K562 (cell line): ENCODE measurements around the gene PKD2. TPM values are rescaled to one million over a fixed set of nuclear protein-coding genes. Genes with fewer than 3 reads are reported as not detected.
"Not testable (repeated sequence)": the region's sequence is repeated elsewhere in the genome, so short reads cannot be mapped to it uniquely, and the experiment has no call there.

Experiments used
- ATAC-seq: fragments of 200-7000 bp; cut with Tn5 transposase; 3 replicates; pipeline ENCODE4 v1.9.1; 2020; ENCODE audit warnings: moderate library complexity
- BruUV-seq: library from RNA; stranded (reverse); fragments of 400-500 nt; replicated peaks from 2 replicates; lab custom pipeline; 2021; lab: Mats Ljungman, UMichigan
- CTCF ChIA-PET: fragments of 300-600 bp; formaldehyde crosslinking; extraction: SDS; loops from one replicate; lab custom pipeline; 2021; ENCODE audit warnings: low intra/inter-chr PET ratio; lab: Yijun Ruan, JAX
- POLR2A ChIA-PET: fragments of 300-600, 350-650 bp; sonication (Branson Sonifier 250); formaldehyde crosslinking; extraction: SDS; loops from one replicate; lab custom pipeline; 2021; ENCODE audit warnings: antibody characterized with exemption, inconsistent platforms; lab: Yijun Ruan, JAX
- DNase-seq, 4 experiments: peaks; one replicate each; pipeline versions ENCODE4 v3.0.0 to v3.0.0-alpha.2; 2011 to 2018; ENCODE audit warnings: low spot score in 3 of 4, mixed read lengths in 3 of 4; ENCODE audit errors: extremely low read depth in 1 of 4
- FAIRE-seq: peaks from 2 replicates; lab custom pipeline; 2011; peaks lifted over from hg19 to GRCh38; lab: Jason Lieb, UNC
- H2AFZ ChIP-seq: 2 replicates; pipeline ENCODE4 v1.6.0; 2011; ENCODE audit warnings: low read depth, low read length, control low read depth, inconsistent platforms
- H3K27ac ChIP-seq: fragments of 200-600 bp; 3 replicates; pipeline ENCODE4 v1.8.0; 2011; ENCODE audit warnings: low read depth, mild to moderate bottlenecking, control low read depth, inconsistent platforms, low read length, moderate library complexity, mixed read lengths; ENCODE audit errors: extremely low read depth
- H3K27me3 ChIP-seq, 2 experiments: fragments of 300-600 bp in 1 of 2; 2 replicates in 1 of 2; 3 replicates in 1 of 2; pipeline versions ENCODE4 v1.6.0 to v1.8.0; 2011; ENCODE audit warnings: inconsistent platforms in 2 of 2, low read length in 2 of 2, mild to moderate bottlenecking in 1 of 2, mixed read lengths in 1 of 2, moderate library complexity in 1 of 2; ENCODE audit not compliant: control insufficient read depth in 2 of 2, insufficient read depth in 2 of 2
- H3K36me3 ChIP-seq: fragments of 300-600 bp; 3 replicates; pipeline ENCODE4 v1.8.0; 2011; ENCODE audit warnings: mild to moderate bottlenecking, low read length, inconsistent platforms; ENCODE audit not compliant: control insufficient read depth, insufficient read depth
- H3K4me1 ChIP-seq, 2 experiments: fragments of 200-600 bp in 1 of 2; replicated peaks in 1 of 2; 2 replicates in 1 of 2; 3 replicates in 1 of 2; pipeline versions ENCODE4 v1.5.1 to v1.8.0; 2011; ENCODE audit warnings: inconsistent platforms in 2 of 2, low read length in 2 of 2, mild to moderate bottlenecking in 1 of 2, mixed read lengths in 1 of 2, moderate library complexity in 1 of 2; ENCODE audit not compliant: control insufficient read depth in 2 of 2, insufficient read depth in 2 of 2
- H3K4me2 ChIP-seq: 2 replicates; pipeline ENCODE4 v1.6.1; 2011; ENCODE audit warnings: low read length, control low read depth, inconsistent platforms, mixed read lengths; ENCODE audit not compliant: insufficient read depth
- H3K4me3 ChIP-seq: fragments of 200-600 bp; sonication (generic), shearing (Covaris generic); 2 replicates; pipeline ENCODE4 v1.5.1; 2016; ENCODE audit warnings: control low read depth, inconsistent platforms
- H3K79me2 ChIP-seq: fragments of 200-600 bp; 3 replicates; pipeline ENCODE4 v1.8.0; 2011; ENCODE audit warnings: low read length, inconsistent platforms; ENCODE audit not compliant: control insufficient read depth, insufficient read depth
- H3K9ac ChIP-seq, 2 experiments: 2 replicates each; pipeline versions ENCODE4 v1.6.0 to v1.6.1; 2011; ENCODE audit warnings: low read depth in 2 of 2, low read length in 2 of 2, control low read depth in 1 of 2, inconsistent platforms in 1 of 2, mild to moderate bottlenecking in 1 of 2, mixed read lengths in 1 of 2; ENCODE audit not compliant: insufficient read depth in 1 of 2
- H3K9me1 ChIP-seq: one replicate; pipeline ENCODE4 v1.6.0; 2011; ENCODE audit warnings: inconsistent platforms, mild to moderate bottlenecking, low read length, moderate library complexity; ENCODE audit not compliant: control insufficient read depth, insufficient read depth
- H3K9me3 ChIP-seq: replicated peaks from 2 replicates; pipeline ENCODE4 v1.5.1; 2011; ENCODE audit warnings: low read depth, low read length, inconsistent platforms; ENCODE audit not compliant: control insufficient read depth, insufficient read depth
- H4K20me1 ChIP-seq: replicated peaks from 2 replicates; pipeline ENCODE4 v1.6.1; 2011; ENCODE audit warnings: low read length, inconsistent platforms, mixed read lengths; ENCODE audit not compliant: control insufficient read depth, insufficient read depth
- WGBS: fragments of 100-300 bp; shearing (Covaris generic); methylation state at CpG from one replicate; pipeline ENCODE4 v1.1.6; 2016; ENCODE audit warnings: low coverage, mixed read lengths; ENCODE audit not compliant: insufficient coverage; ENCODE audit errors: missing lambda C conversion rate; 5-methylcytosine and 5-hydroxymethylcytosine counted together
- in situ Hi-C: fragments of 300-500 bp; cut with MboI; formaldehyde crosslinking; loops from 4 replicates; pipeline ENCODE4 v1.15.0; 2018; ENCODE audit warnings: inconsistent platforms, mixed read lengths
- intact Hi-C: fragments of 100-400 bp; cut with micrococcal nuclease; formaldehyde crosslinking; loops from 2 replicates; pipeline ENCODE4 v1.14.2; 2022
- polyA plus RNA-seq, 8 experiments: library from polyadenylated mRNA; depleted of rRNA in 4 of 8; stranded (reverse) in 5 of 8; unstranded in 3 of 8; fragments of >200 nt; fragmentation: Nextera tagmentation in 2 of 8; fragmentation: Illumina TruSeq in 1 of 8; extraction: Ambion mirVana in 2 of 8; extraction: Trizol in 1 of 8; gene quantifications; 2 replicates each; pipeline versions ENCODE4 v1.2.1 to v1.2.3, GENCODE V29; 2011 to 2014; ENCODE audit warnings: inconsistent platforms in 1 of 8, missing spikeins in 1 of 8
- small RNA-seq: library from RNA; depleted of rRNA; stranded (forward); fragments of <200 nt; gene quantifications from one replicate; pipeline ENCODE3, GENCODE V24; 2014
- total RNA-seq, 7 experiments: library from RNA; depleted of rRNA in 6 of 7; stranded (reverse); fragments of >200 nt in 6 of 7; fragmentation: Illumina TruSeq in 2 of 7; extraction: Trizol in 2 of 7; gene quantifications; 2 replicates each; pipeline versions ENCODE4 v1.2.1 to v1.2.3, GENCODE V29; 2011 to 2021; ENCODE audit warnings: low replicate concordance in 1 of 7

Gene PKD2
- total and polyA plus RNA-seq, 9 of the 15 experiments (the other 6 are each of a cell fraction or from before 2014, with no cell fraction given) = 0.11 to 1.2 (median 0.47) TPM

- 0% methylated on average over 5 of the region's 5 CpGs for WGBS
- intact Hi-C loops, DNase-seq: not testable (repeated sequence)
Measured at GRCh38 chr4:88122260-88122659, 114.8 kb downstream of the PKD2 start.

More at GRCh38 chr4:88122260-88122659, 114.8 kb downstream of the PKD2 start:
- FAIRE-seq, H2AFZ ChIP-seq, H3K4me1 ChIP-seq, H4K20me1 ChIP-seq, POLR2A ChIA-PET, H3K9me3 ChIP-seq, H3K27me3 ChIP-seq, H3K36me3 ChIP-seq, H3K9ac ChIP-seq, H3K4me2 ChIP-seq, ATAC-seq, H3K27ac ChIP-seq, H3K4me3 ChIP-seq, CTCF ChIA-PET, BruUV-seq, H3K9me1 ChIP-seq, in situ Hi-C loops, H3K79me2 ChIP-seq: not testable (repeated sequence)

Small RNAs within 50 kb of the gene (small RNA-seq; reads per million reads assigned to genes)
- not detected for gene RNU1-36P

Other genes starting within 250 kb of the PKD2 start
- gene IBSP, start 208.1 kb upstream of the PKD2 start, total RNA-seq (2014; rRNA removed) = not detected in 2 replicates
- not detected in 2 replicates for gene IBSP, start 208.1 kb upstream of the PKD2 start, total RNA-seq (2014; rRNA removed; fragmentation: Illumina TruSeq; extraction: Trizol)
- not detected in 2 replicates for gene IBSP, start 208.1 kb upstream of the PKD2 start, total RNA-seq (2015; rRNA removed; fragmentation: Illumina TruSeq; extraction: Trizol)
- gene IBSP, start 208.1 kb upstream of the PKD2 start, total RNA-seq (2021) = not detected in 2 replicates
- gene IBSP, start 208.1 kb upstream of the PKD2 start, polyA plus RNA-seq (2011; rRNA removed) = not detected in 2 replicates
- gene IBSP, start 208.1 kb upstream of the PKD2 start, polyA plus RNA-seq (2014; fragmentation: Illumina TruSeq; extraction: Trizol) = not detected in 2 replicates
- gene IBSP, start 208.1 kb upstream of the PKD2 start, polyA plus RNA-seq (2014; fragmentation: Nextera tagmentation; extraction: Ambion mirVana) = not detected
- gene IBSP, start 208.1 kb upstream of the PKD2 start, polyA plus RNA-seq (2014; rRNA removed) = not detected in 2 replicates
- not detected in 2 replicates for gene MEPE, start 174.7 kb upstream of the PKD2 start, total RNA-seq (2014; rRNA removed)
- gene MEPE, start 174.7 kb upstream of the PKD2 start, total RNA-seq (2014; rRNA removed; fragmentation: Illumina TruSeq; extraction: Trizol) = not detected in 2 replicates
- not detected in 2 replicates for gene MEPE, start 174.7 kb upstream of the PKD2 start, total RNA-seq (2015; rRNA removed; fragmentation: Illumina TruSeq; extraction: Trizol)
- gene MEPE, start 174.7 kb upstream of the PKD2 start, total RNA-seq (2021) = not detected in 2 replicates
- not detected in 2 replicates for gene MEPE, start 174.7 kb upstream of the PKD2 start, polyA plus RNA-seq (2011; rRNA removed)
- not detected in 2 replicates for gene MEPE, start 174.7 kb upstream of the PKD2 start, polyA plus RNA-seq (2014; fragmentation: Illumina TruSeq; extraction: Trizol)
- not detected for gene MEPE, start 174.7 kb upstream of the PKD2 start, polyA plus RNA-seq (2014; fragmentation: Nextera tagmentation; extraction: Ambion mirVana)
- gene MEPE, start 174.7 kb upstream of the PKD2 start, polyA plus RNA-seq (2014; rRNA removed) = not detected in 2 replicates
- not detected in 2 replicates for gene SPP1, start 31.9 kb upstream of the PKD2 start, total RNA-seq (2014; rRNA removed)
- not detected in 2 replicates for gene SPP1, start 31.9 kb upstream of the PKD2 start, total RNA-seq (2014; rRNA removed; fragmentation: Illumina TruSeq; extraction: Trizol)
- not detected in 2 replicates for gene SPP1, start 31.9 kb upstream of the PKD2 start, total RNA-seq (2015; rRNA removed; fragmentation: Illumina TruSeq; extraction: Trizol)
- gene SPP1, start 31.9 kb upstream of the PKD2 start, total RNA-seq (2021) = 0.64 and 0.81 TPM in 2 replicates
- not detected in 2 replicates for gene SPP1, start 31.9 kb upstream of the PKD2 start, polyA plus RNA-seq (2011; rRNA removed)
- gene SPP1, start 31.9 kb upstream of the PKD2 start, polyA plus RNA-seq (2014; fragmentation: Illumina TruSeq; extraction: Trizol) = not detected in 2 replicates
- gene SPP1, start 31.9 kb upstream of the PKD2 start, polyA plus RNA-seq (2014; fragmentation: Nextera tagmentation; extraction: Ambion mirVana) = under 1 TPM in 1 of 2 experiments, not detected in 1; 0.10 TPM
- not detected in 2 replicates for gene SPP1, start 31.9 kb upstream of the PKD2 start, polyA plus RNA-seq (2014; rRNA removed)
- gene ABCG2, start 151.0 kb downstream of the PKD2 start, total RNA-seq (2014; rRNA removed) = not detected in 2 replicates
- 0.11 and 0.16 TPM in 2 replicates for gene ABCG2, start 151.0 kb downstream of the PKD2 start, total RNA-seq (2014; rRNA removed; fragmentation: Illumina TruSeq; extraction: Trizol)
- 0.11 TPM in 1 of 2 replicates, not detected in the other for gene ABCG2, start 151.0 kb downstream of the PKD2 start, total RNA-seq (2015; rRNA removed; fragmentation: Illumina TruSeq; extraction: Trizol)
- 0.04 TPM in 1 of 2 replicates, not detected in the other for gene ABCG2, start 151.0 kb downstream of the PKD2 start, total RNA-seq (2021)
- 0.01 and 0.36 TPM in 2 replicates for gene ABCG2, start 151.0 kb downstream of the PKD2 start, polyA plus RNA-seq (2011; rRNA removed)
- 0.01 TPM in 1 of 2 replicates, not detected in the other for gene ABCG2, start 151.0 kb downstream of the PKD2 start, polyA plus RNA-seq (2014; fragmentation: Illumina TruSeq; extraction: Trizol)
- gene ABCG2, start 151.0 kb downstream of the PKD2 start, polyA plus RNA-seq (2014; fragmentation: Nextera tagmentation; extraction: Ambion mirVana) = under 1 TPM in 1 of 2 experiments, not detected in 1; 0.03 TPM
- not detected in 2 replicates for gene ABCG2, start 151.0 kb downstream of the PKD2 start, polyA plus RNA-seq (2014; rRNA removed)